Stimulated activated CD8-positive, alpha-beta memory T cell treated with anti-CD3 and anti-CD28 coated beads, Interleukin-15, amount 100 ng/mL, for 4 hours (primary cell): ENCODE measurements around the gene ACOX2.

ENCODE experiments used
- DNase-seq, 2 donors: peaks; one replicate each; pipeline ENCODE4 v3.0.0-alpha.2; 2020; ENCODE audit warnings: low read depth in 2 of 2

The ACOX2 gene

GRCh38 chr3:58508437-58508836 is 28.6 kb downstream of the ACOX2 start:
- DNase-seq = no peak

DNA sequence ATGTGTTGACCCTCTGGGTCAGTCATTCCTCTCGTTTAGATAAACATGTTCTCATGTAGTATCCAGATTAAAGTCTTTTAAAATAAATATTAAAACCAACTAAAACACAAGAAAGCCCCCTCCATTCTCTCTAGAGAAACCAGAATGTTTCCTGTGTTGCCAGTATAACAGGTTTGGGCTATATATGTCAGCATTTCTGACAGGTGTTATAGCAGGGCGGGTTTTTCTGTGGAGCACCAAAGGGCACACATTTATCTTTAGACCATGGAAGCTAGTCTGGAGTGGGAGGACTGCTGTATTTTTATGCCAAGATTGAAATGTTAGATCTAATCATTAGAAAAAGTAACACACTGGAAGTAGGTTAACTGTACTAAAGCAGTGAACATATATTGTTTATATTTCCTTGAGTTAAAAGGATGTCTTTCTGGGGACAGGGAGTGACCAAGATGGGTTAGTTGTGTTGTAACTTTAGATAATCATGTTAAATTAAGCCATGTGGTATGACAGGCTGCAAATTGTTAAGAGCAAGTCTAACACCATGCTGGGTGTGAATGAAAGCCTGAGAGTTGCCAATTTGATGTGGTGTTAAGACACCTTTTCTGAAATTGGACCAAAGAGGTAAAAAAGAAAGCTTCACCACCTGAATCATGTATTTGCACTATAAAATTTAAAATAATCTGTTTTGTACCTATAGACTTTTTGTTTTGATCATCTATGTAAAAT is 29.5 kb downstream of the ACOX2 start:
- DNase-seq = no peak

- no peak for DNase-seq
Observed at GRCh38 chr3:58502872-58503271, 34.1 kb downstream of the ACOX2 start.

GRCh38 chr3:58497097-58497496 is 39.9 kb downstream of the ACOX2 start:
- DNase-seq = no peak

GRCh38 chr3:58496206-58496857 is 40.7 kb downstream of the ACOX2 start:
- no peak for DNase-seq

GRCh38 chr3:58495101-58495500 is 41.9 kb downstream of the ACOX2 start:
- no peak for DNase-seq

- no peak for DNase-seq
Observed at GRCh38 chr3:58494107-58494506, 42.9 kb downstream of the ACOX2 start.

GRCh38 chr3:58492494-58492905 is 44.5 kb downstream of the ACOX2 start:
- no peak for DNase-seq

- peak; percentile 70 to 78 for DNase-seq
Observed at GRCh38 chr3:58491506-58492402, 45.2 kb downstream of the ACOX2 start, which contains the start of gene KCTD6. TSS of gene KCTD6 (plus strand) at chr3:58492096. CDS start at chr3:58498756, 6,660 bp downstream.

GRCh38 chr3:58490860-58491501 is 46.0 kb downstream of the ACOX2 start:
- DNase-seq = no peak

GRCh38 chr3:58488967-58489366 is 48.0 kb downstream of the ACOX2 start:
- DNase-seq = no peak

DNA sequence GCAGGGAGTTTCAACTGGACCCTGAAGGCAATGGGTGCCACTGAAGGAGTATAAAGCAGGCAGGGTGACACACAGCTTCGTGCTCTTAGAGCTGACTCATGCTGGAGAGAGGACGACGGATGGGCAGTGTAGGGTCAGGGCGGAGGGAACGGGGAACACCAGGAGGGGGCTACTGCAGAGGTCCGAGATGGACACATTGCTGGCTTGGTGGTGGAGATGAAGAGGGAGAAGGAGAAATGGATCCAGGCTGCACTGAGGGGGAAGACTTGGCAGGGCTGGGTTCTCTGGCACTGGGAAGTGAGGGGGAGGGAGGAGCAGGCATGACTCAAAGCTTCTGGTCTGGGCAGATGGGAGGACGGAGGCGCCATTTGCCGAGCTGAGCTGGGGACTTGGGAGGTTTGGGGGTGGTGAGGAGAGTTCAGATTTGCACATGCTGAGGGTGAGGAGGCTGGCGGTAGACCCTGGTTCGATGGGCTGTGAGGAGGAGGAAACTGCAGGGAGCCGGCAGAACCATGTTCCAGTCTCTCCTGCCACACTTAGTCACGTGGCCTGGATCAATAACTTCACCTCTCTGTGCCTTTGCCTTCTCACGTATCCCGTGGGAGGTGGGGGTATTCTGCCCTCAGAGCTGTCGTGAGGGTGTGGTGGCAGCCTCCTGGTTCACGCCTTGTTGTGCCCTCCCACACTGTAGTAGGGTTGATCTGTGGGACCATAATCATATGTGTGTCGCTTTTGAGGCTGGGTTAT is 49.7 kb downstream of the ACOX2 start:
- DNase-seq = no peak

DNA sequence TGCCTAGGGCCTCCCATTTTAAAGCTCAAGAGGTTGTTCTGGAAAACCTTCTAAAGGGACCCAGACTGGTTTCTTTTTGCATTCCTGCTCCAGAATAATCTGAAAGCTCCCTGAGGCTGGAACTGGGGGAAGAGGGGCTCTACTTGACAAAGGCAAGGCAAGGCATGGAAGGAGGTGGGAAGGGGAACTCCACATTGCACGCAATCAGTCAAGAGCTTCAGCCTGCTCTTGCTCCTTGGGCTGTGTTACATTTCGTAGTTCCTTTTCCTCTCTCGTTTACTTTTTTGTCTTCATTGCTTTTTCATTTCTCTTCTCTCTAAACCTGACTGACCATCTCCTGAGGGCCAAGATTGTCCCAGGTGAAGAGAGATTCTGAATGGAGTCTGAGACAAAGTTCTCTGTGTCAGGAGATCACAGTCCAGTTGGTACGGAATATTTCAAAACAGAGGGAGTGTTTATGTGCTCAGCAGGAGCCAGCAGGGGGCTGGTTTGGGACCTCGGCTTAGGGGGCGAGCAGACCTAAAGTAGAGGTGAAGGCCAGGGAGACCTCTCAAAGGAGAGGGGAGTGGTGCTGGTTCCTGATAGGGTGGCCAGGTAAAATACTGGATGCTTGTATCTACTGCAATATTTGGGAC is 51.1 kb downstream of the ACOX2 start:
- no peak for DNase-seq

GRCh38 chr3:58484722-58485069 is 52.3 kb downstream of the ACOX2 start:
- DNase-seq = no peak

DNA sequence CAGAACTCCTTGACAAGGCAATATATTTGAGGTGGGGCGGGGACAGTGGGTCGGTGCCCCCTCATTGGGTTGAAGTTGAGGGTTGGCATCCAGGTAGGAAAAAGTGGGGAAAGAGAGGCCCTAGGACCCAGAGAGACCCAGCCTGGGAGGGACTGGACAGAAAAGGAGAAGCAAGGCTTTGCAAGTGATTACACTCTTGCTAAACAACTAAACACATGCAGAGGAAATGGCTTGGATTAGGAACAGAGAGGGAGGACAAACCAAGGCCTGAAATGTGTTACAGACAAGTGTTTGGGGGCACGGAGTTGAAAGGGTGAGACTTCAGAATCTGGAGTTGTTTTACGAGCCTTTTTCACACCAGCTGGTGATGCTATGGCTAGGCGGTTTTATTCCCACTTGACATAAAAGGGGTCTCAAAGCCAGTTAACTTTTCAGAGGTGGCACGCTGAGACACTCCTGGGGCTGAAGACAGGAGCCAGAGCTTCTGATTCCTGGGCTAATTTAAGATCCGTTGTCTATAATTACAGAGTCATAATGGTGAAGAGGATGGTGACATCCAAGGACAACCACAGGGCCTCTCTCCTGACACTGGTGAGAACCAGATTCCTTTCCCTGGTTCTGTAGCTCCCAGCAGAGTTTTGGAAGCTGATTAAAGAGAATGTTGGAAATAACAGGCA is 52.8 kb downstream of the ACOX2 start:
- no peak for DNase-seq

DNA sequence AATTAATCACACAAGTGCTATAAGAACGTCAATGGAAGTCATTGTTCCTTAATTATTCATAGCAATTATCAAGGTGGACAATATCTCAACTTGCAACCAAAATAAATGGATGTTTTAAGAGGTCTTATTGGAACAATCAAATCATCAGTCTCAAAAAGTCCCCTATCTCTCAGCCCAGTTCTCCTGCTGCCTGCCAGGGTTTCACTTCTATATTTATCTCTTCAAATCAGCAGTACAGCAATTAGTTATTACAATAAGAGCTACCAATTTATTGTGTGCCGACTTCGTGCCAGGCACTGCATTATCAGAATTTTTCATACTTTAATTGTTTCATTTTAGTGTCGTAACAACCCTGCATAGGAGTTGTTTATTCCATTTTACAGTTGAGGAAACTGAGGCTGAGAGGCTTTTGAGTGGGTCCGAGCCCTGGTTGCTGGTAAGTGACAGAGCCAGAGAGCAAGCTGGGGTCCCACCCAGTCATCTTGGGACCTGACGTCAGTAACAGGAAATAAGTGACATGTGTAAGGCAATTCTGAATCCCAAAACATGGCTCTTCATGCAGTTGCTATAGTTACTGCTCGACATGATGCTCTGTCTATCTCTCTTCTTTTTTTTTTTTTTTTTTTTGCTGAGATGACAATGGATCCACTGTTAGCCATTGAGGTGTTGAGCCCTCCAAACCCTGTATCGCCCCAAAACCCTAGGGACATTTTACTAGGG is 53.9 kb downstream of the ACOX2 start:
- no peak for DNase-seq

DNA sequence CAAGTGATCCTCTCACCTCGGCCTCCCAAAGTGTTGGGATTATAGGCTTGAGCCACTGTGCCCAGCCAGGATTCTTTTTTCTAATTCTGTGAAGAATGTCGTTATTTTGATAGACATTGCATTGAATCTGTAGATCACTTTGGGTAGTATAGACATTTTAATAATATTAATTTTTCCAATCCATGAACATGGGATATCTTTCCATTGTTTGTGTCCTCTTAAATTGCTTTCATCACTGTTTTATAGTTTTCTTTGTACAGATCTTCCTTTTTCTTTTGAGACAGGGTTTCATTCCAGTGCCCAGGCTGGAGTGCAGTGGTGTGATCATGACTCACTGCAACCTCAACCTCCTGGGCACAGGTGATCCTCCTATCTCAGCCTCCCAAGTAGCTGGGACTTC is 56.7 kb downstream of the ACOX2 start:
- DNase-seq = no peak

- DNase-seq = no peak
Observed at GRCh38 chr3:58478781-58479180, 58.2 kb downstream of the ACOX2 start.

DNA sequence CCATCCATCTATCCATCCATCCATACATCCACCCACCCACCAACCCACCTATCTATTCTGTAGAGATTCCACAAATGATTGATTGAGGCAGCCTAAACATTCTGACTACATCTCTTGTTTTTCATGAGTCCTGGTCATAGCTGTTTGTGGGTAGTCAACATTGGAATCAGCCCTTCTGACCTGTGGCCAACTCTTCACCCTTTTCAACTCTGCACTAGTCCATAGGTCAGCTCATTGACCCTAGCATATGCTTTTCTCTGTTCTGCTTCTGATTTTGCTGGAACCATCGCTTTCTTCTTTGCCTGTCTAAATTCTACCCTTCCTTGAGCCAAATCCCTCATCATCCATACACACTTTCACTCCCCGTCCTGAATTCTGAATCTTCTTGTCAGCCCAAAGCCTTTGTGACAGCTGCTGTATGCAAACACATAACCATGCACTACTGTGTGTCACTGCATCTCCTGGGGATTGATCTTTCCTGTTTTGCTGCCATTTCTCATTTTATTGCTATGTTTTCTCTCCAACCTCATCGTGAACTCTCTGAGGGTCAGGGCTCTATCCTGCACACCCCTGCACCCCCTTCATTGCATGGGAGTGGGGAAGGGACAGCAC is 61.9 kb downstream of the ACOX2 start:
- no peak for DNase-seq
